RWPE1 (cell line): ENCODE measurements around the gene RNPEPL1.

ENCODE experiments used
- CTCF ChIA-PET: fragments of 350-600 bp; sonication (Branson Sonifier 250); formaldehyde crosslinking; extraction: SDS; loops from one replicate; lab custom pipeline; 2021; lab: Yijun Ruan, JAX
- POLR2A ChIA-PET: fragments of 400-600 bp; formaldehyde crosslinking; extraction: SDS; loops from one replicate; lab custom pipeline; 2020; ENCODE audit warnings: antibody characterized with exemption; ENCODE audit not compliant: low non-redundant PET; lab: Yijun Ruan, JAX
- DNase-seq: peaks from one replicate; pipeline ENCODE4 v3.0.0; 2012; ENCODE audit warnings: low spot score
- H3K27ac ChIP-seq: fragments of 450-650 bp; 2 replicates; pipeline ENCODE4 v1.5.1; 2017
- TF ChIP-seq, protein P1 (sequence below): fragments of 450-650 bp; conservative IDR thresholded peaks from 2 replicates; pipeline ENCODE4 v1.5.1; 2017; ENCODE audit warnings: low read depth, mild to moderate bottlenecking

The RNPEPL1 gene

DNA sequence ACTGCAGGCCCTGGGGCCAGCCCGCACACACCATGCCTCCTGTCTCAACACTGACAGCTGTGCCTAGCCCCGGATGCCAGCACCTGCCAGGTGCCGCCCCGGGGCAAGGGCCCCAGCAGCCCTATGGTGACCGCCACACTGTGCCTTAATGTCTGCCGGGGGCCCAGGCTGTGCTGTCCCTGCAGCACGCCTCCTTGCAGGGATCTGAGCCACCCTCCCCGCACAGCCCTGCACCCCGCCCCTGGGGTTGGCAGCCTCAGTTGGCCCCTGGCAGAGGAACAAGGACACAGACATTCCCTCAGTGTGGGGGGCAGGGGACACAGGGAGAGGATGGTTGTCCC is 9.8 kb downstream of the RNPEPL1 start:
- TF ChIP-seq, protein P1, sequence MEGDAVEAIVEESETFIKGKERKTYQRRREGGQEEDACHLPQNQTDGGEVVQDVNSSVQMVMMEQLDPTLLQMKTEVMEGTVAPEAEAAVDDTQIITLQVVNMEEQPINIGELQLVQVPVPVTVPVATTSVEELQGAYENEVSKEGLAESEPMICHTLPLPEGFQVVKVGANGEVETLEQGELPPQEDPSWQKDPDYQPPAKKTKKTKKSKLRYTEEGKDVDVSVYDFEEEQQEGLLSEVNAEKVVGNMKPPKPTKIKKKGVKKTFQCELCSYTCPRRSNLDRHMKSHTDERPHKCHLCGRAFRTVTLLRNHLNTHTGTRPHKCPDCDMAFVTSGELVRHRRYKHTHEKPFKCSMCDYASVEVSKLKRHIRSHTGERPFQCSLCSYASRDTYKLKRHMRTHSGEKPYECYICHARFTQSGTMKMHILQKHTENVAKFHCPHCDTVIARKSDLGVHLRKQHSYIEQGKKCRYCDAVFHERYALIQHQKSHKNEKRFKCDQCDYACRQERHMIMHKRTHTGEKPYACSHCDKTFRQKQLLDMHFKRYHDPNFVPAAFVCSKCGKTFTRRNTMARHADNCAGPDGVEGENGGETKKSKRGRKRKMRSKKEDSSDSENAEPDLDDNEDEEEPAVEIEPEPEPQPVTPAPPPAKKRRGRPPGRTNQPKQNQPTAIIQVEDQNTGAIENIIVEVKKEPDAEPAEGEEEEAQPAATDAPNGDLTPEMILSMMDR: no peak
- ChIA-PET CTCF (interaction anchor here (1.1 kb wide), 1 partner anchor 12 kb away, joined by 3 read pairs; no protein-coding TSS in a partner anchor), POLR2A (no interaction called here)
- peak overlapping the region; percentile 98 for H3K27ac ChIP-seq
- DNase-seq: no peak

GRCh38 chr2:240578488-240578887 is 10.2 kb downstream of the RNPEPL1 start:
- ChIA-PET CTCF (interaction anchor here (1.1 kb wide), 1 partner anchor 13 kb away, joined by 3 read pairs; no protein-coding TSS in a partner anchor), POLR2A (no interaction called here)
- H3K27ac ChIP-seq: peak overlapping the region; percentile 98
- TF ChIP-seq, protein P1: no peak
- no peak for DNase-seq

GRCh38 chr2:240579071-240579762 is 10.9 kb downstream of the RNPEPL1 start:
- ChIA-PET CTCF (interaction anchor here (0.6 to 1.9 kb wide), 5 partner anchors 8 to 34 kb away, joined by 3 to 16 read pairs (median 5); no protein-coding TSS in a partner anchor), POLR2A (interaction anchor here (0.7 to 0.9 kb wide), 2 partner anchors 13 to 482 kb away, joined by 3 read pairs; no protein-coding TSS in a partner anchor)
- no peak for DNase-seq
- H3K27ac ChIP-seq: peak overlapping the region; percentile 98
- TF ChIP-seq, protein P1: no peak

- ChIA-PET CTCF (interaction anchor here (0.6 to 1.9 kb wide), 8 partner anchors 9 to 266 kb away, joined by 3 to 16 read pairs (median 4); no protein-coding TSS in a partner anchor), POLR2A (interaction anchor here (0.7 to 0.9 kb wide), 2 partner anchors 14 to 483 kb away, joined by 3 read pairs; no protein-coding TSS in a partner anchor)
- peak; percentile 78 for DNase-seq
- TF ChIP-seq, protein P1: peak; percentile 51
- H3K27ac ChIP-seq: peak overlapping the region; percentile 98
Observed at GRCh38 chr2:240579771-240580614, 11.7 kb downstream of the RNPEPL1 start.

- no peak for DNase-seq
- POLR2A ChIA-PET: interaction anchor here (0.5 kb wide), 1 partner anchor 10 kb away, joined by 3 read pairs; no protein-coding TSS in a partner anchor
- TF ChIP-seq, protein P1: no peak
- H3K27ac ChIP-seq: peak overlapping the region; percentile 26; the same call in 1 of the 2 replicates
- CTCF ChIA-PET: interaction anchor here (0.8 kb wide), 1 partner anchor 68 kb away, joined by 4 read pairs; no protein-coding TSS in a partner anchor
Observed at GRCh38 chr2:240581811-240582210, 13.5 kb downstream of the RNPEPL1 start.

DNA sequence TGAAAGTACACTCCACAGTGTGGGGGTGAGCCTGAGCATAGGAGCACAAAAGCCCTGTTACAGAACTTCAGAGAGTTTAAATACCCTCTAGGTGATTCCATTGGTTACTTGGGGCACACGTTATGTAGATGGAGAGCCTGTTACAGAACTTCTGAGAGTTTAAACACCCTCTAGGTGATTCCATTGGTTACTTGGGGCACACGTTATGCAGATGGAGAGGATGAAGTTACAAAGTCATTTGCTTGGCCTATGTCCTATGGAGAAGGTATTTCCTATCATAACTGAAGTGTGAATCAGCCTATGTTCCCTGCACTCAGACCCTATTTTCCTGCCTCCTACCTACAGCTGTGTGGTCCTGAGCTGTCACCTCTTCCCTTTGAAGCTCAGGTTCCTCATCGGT is 14.5 kb downstream of the RNPEPL1 start:
- CTCF ChIA-PET: no interaction called here
- POLR2A ChIA-PET: no interaction called here
- DNase-seq: no peak
- peak overlapping the region; percentile 24; the same call in 1 of the 2 replicates for H3K27ac ChIP-seq
- TF ChIP-seq, protein P1: no peak
